ENCODE data around the gene GPRIN1. TPM values are rescaled to one million over a fixed set of nuclear protein-coding genes. Genes with fewer than 3 reads are reported as not detected.

GPRIN1 gene
- 1 to 10 TPM; 1.9 to 2.5 TPM for total RNA-seq

DNA sequence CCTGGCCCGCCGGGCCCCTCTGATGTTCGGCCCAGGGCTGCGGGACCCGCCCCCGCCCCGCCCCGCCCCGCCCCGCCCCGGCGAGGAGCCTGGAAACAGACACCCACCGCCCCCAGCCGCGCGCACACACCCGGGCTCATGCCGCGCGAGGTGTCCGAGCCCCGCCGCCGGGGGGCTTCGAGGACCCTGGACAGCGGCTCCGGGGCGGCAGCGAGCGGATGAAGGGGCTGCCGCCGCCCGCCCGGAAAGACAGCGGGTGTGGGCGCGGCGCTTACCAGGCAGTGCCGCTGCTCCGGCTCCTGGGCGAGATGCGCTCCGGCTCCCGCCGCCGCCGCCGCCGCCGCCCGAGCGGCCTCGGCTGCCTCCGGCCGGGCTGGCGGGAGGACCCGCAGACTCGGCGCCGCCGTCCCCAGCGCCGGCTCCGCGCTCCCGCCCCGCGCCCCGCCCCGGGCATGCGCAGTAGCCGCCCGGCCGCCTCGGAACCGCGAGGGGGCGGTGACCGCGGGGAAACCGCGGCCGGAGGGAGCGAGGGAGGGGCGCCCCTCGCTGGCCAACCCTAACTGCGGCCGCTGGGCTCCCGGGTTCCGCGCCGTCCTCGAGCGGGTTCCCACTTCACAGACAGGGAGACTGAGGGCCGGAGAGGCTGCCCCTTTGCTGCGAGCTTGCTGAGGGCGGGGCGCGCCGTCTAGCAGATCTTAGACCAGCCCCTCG, at the start of gene GPRIN1:
Gene GPRIN1, minus strand, starts transcription at position 433 of the 711 bp plus-strand sequence. CDS start 10,322 bp downstream, outside the sequence.
- Mint-ChIP-seq H3K4me3 (peak within 1 kb of the TSS; percentile 85), H3K27me3 (ENCODE audit: low read depth) (peaks cover 41% of the 10 kb centered on the region), H3K27ac (peak within 1 kb of the TSS; percentile 73), H3K36me3 (ENCODE audit: low read depth) (no peaks in the 10 kb centered on the region), H3K4me1 (ENCODE audit: low read depth) (peaks cover 11% of the 10 kb centered on the region), H3K9me3 (ENCODE audit: insufficient read depth) (no peaks in the 10 kb centered on the region)
- DNase-seq (peak; percentile 52), ATAC-seq (peak; percentile 76)
- ChIA-PET CTCF (no interaction called here), POLR2A (no interaction called here)

DNA sequence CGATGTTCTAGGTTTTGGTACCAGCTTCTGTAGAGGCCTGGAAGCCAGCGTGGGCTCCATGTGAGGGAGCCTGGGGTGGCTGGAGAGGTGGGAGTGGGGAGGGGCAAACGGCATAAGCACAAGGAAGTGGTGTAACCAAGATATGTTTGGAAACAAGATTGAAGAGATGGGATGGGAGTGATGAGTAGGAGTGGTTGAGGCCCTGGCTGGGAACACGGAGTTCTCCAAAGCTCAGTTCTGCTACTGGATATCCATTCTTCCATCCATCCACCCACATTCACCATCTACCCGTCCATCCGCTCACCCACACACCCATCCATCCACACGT, 49.5 kb upstream of the GPRIN1 start:
- Mint-ChIP-seq H3K27ac (no peak overlapping the region), H3K36me3 (ENCODE audit: low read depth) (peaks cover 9% of the 10 kb centered on the region), H3K4me1 (ENCODE audit: low read depth) (peaks cover 31% of the 10 kb centered on the region), H3K4me3 (no peak overlapping the region), H3K9me3 (ENCODE audit: insufficient read depth) (no peaks in the 10 kb centered on the region), H3K27me3 (ENCODE audit: low read depth) (no peaks in the 10 kb centered on the region)
- DNase-seq (no peak), ATAC-seq (no peak)
- CTCF ChIA-PET = interaction anchor here (1.2 to 5.9 kb wide), 16 partner anchors 8 to 930 kb away, joined by 3 to 96 read pairs (median 7); partner anchors contain the start of genes EIF4E1B, HK3, SNCB and TSPAN17
- POLR2A ChIA-PET = no interaction called here

DNA sequence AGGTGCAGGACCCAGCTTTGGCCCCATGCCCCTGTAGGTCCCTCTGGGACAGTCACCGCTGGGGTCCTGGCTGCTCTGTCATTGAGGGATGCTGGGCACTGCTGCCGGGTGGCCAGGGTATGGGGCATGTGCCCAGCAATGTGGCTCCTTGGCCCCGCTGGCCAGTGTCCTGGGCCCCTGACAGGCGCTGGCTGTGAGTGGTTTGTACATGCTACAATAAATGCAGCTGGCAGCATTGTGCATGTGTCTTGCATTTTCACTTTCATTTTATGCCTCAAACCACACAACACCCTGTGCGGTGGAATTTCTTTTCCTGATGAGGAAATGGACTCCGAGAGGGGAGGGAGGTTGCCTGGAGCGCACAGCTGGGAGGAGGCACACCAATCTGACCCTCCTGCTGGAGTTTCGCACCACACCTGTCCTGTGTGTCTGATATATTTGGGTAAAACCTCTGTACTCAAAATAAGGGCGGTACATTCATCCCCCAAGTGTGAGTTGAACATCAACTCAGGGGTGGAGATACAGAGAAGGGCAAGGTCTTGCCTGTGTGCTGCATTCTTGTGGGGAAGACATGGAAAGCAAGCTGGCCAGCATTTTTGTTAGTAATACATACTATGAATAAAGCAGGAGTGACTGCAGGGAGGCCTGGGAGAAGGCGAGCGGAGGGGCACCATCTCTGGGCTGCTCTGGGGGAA, 49.0 kb upstream of the GPRIN1 start:
- H3K4me3 Mint-ChIP-seq = peak overlapping the region; percentile 51
- H3K9me3 Mint-ChIP-seq (ENCODE audit: insufficient read depth) = no peaks in the 10 kb centered on the region
- ATAC-seq = peak; percentile 54
- peak overlapping the region; percentile 51 for H3K27ac Mint-ChIP-seq
- H3K4me1 Mint-ChIP-seq (ENCODE audit: low read depth) = peaks cover 31% of the 10 kb centered on the region
- peaks cover 9% of the 10 kb centered on the region for H3K36me3 Mint-ChIP-seq (ENCODE audit: low read depth)
- ChIA-PET CTCF (interaction anchor here (1.0 to 5.9 kb wide), 14 partner anchors 9 to 929 kb away, joined by 3 to 96 read pairs (median 8); partner anchors contain the start of genes EIF4E1B, SNCB and TSPAN17), POLR2A (interaction anchor here (0.9 kb wide), 1 partner anchor 11 kb away, joined by 4 read pairs; no protein-coding TSS in a partner anchor)
- DNase-seq = peak; percentile 66
- no peaks in the 10 kb centered on the region for H3K27me3 Mint-ChIP-seq (ENCODE audit: low read depth)

DNA sequence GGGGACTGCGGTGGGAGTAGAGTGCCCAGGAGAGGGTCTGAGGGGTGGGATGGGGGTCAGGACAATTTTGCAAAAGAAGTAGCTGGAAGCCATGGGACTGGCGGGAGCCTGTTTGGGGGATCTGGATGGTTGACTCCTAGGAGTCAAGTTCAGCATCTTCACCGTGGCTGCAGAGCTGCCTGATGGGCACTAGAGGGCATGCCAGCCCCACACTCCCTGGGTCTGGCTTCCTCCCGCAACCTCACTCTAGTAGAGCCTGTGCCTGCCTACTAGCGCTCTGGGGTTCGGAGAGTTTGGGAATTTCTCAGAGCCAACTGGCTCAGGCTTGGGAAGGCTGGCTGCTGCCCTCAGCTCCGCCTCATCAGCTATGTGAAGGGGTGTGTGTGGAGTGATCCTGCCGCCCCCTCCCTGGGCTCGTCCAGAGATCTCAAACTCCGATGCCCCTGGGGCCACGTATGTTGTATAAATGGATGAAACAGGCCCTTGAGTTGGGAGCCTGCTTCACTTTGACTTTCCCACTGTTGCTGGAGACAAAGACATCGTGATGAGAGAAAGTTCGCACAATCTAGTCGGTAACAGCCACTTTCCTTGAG, 48.1 kb upstream of the GPRIN1 start:
- peak; percentile 70 for ATAC-seq
- POLR2A ChIA-PET = interaction anchor here (0.9 kb wide), 1 partner anchor 10 kb away, joined by 4 read pairs; no protein-coding TSS in a partner anchor
- Mint-ChIP-seq H3K4me1 (ENCODE audit: low read depth) (peaks cover 38% of the 10 kb centered on the region), H3K4me3 (peak overlapping the region; percentile 51), H3K27me3 (ENCODE audit: low read depth) (no peaks in the 10 kb centered on the region), H3K9me3 (ENCODE audit: insufficient read depth) (no peaks in the 10 kb centered on the region), H3K27ac (peak overlapping the region; percentile 51), H3K36me3 (ENCODE audit: low read depth) (peaks cover 15% of the 10 kb centered on the region)
- CTCF ChIA-PET = interaction anchor here (0.6 to 5.9 kb wide), 19 partner anchors 10 to 460 kb away, joined by 3 to 96 read pairs (median 4); partner anchors contain the start of genes FAF2, RNF44 and TSPAN17
- peak; percentile 79 for DNase-seq

DNA sequence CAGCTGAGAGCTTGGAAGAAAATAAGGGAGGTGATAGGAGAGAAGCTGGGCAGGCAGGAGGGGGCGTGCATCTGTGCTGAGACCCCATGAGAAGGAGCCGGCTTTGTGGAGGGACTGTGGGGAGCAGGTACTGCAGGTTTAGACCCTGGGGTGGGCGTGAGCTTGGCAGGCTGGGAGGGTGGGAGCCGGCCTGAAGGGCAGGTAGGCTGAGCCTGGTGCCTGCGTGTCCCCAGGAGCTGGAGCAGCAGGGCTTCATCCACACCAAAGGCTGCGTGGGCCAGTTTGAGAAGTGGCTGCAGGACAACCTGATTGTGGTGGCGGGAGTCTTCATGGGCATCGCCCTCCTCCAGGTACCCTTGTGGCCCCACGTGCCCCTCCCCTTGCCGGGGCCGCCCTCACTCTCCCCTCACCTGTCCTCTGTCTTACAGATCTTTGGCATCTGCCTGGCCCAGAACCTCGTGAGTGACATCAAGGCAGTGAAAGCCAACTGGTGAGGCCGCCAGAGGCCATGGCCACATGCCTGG, 46.6 kb upstream of the GPRIN1 start:
- H3K36me3 Mint-ChIP-seq (ENCODE audit: low read depth) = peaks cover 19% of the 10 kb centered on the region
- H3K4me1 Mint-ChIP-seq (ENCODE audit: low read depth) = peaks cover 53% of the 10 kb centered on the region
- POLR2A ChIA-PET = no interaction called here
- ATAC-seq (no peak), DNase-seq (no peak)
- no peaks in the 10 kb centered on the region for H3K27me3 Mint-ChIP-seq (ENCODE audit: low read depth)
- H3K27ac Mint-ChIP-seq = no peak overlapping the region
- H3K4me3 Mint-ChIP-seq = no peak overlapping the region
- no peaks in the 10 kb centered on the region for H3K9me3 Mint-ChIP-seq (ENCODE audit: insufficient read depth)
- CTCF ChIA-PET = interaction anchor here (1.3 to 5.8 kb wide), 4 partner anchors 8 to 259 kb away, joined by 3 to 96 read pairs (median 8); partner anchors contain the start of gene TSPAN17

DNA sequence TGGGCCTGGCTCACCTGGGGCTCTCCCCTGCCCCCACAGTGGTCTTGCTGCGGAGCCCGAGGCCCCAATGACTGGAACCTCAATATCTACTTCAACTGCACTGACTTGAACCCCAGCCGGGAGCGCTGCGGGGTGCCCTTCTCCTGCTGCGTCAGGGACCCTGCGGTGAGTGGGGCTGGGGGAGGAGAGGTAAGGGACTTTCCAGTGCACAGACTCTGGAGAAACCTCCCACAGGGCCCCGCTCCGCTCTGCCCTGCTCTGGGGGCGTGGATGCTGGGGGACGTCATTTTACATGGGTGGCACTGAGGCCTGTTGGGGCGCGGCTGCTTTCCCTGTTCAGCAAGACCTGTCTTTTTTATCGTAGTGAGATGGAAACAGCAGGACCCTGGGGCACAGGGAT, 44.9 kb upstream of the GPRIN1 start:
- CTCF ChIA-PET = no interaction called here
- POLR2A ChIA-PET = no interaction called here
- Mint-ChIP-seq H3K4me1 (ENCODE audit: low read depth) (peaks cover 56% of the 10 kb centered on the region), H3K27ac (no peak overlapping the region), H3K27me3 (ENCODE audit: low read depth) (no peaks in the 10 kb centered on the region), H3K36me3 (ENCODE audit: low read depth) (peaks cover 20% of the 10 kb centered on the region), H3K4me3 (no peak overlapping the region), H3K9me3 (ENCODE audit: insufficient read depth) (no peaks in the 10 kb centered on the region)
- ATAC-seq (no peak), DNase-seq (no peak)

DNA sequence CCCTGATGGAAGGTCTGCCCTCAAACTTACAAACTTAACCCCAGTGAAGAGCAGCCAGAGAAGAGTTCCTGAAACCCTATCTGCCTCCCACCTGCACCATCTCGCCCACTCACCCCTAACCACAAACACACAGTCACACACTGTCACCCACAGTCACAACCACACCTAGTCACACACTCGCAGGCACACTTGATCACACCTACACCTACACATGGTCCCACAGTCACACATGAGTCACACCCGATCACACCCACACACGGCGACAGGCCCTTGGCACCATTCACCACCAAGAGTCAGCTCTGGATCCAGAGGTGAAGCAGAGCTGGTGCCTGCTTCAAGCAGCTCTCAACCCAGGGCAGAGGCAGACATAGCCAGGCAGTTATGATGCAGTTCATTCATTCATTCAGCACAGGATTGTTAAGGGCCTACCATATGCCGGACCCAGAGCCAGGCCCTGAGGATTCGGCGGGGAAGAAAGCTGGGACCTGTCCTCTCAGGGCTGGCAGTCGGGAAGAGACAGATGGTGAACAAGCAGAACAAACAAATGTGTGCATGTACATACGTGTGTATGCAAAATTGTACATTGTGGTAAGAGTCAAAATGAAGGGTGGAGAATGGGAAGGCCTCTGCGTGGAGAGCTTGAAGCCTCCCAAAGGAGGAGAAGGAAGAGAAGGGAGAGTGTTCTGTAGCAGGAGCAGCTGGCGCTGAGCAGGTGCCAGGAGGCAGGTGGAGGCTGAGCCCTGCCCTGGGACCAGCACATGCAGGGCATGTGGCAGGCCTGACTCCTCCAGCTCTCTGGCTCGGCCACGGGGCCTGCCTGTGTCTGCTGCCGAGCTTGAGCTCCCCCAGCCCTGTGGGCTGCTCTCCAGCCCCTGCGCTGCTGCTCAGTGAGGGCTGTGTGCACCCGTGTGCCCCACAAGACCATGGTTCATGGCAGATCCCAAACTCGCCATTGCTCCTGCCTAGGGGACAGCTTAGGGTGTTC, 43.7 kb upstream of the GPRIN1 start:
- ChIA-PET POLR2A (no interaction called here), CTCF (interaction anchor here (0.8 to 1.7 kb wide), 3 partner anchors 80 to 458 kb away, joined by 3 read pairs; no protein-coding TSS in a partner anchor)
- Mint-ChIP-seq H3K27me3 (ENCODE audit: low read depth) (no peaks in the 10 kb centered on the region), H3K27ac (peak overlapping the region; percentile 60), H3K4me3 (no peak overlapping the region), H3K36me3 (ENCODE audit: low read depth) (peaks cover 26% of the 10 kb centered on the region), H3K9me3 (ENCODE audit: insufficient read depth) (no peaks in the 10 kb centered on the region), H3K4me1 (ENCODE audit: low read depth) (peaks cover 58% of the 10 kb centered on the region)
- no peak for DNase-seq
- no peak for ATAC-seq

DNA sequence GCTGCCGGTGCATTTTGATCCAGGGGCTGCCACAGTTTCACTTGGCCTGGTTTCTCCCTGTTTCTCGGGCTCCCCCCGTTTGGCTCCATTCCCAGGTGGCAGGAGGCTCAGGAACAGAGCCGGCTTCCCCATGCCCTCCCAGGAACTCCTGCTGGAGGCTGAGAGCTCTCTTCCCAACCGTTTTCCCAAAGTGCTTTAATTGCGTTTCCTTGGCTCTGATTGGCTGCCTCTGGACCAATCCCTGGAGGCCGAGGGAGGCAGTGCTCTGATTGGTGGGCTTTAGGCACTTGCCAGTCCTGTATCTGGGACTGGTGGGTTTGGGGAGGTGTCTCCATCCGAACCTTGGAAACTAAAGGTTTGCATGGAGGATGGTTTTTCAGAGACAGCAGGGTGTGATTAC, 42.2 kb upstream of the GPRIN1 start:
- H3K4me3 Mint-ChIP-seq = no peak overlapping the region
- peaks cover 53% of the 10 kb centered on the region for H3K4me1 Mint-ChIP-seq (ENCODE audit: low read depth)
- H3K27me3 Mint-ChIP-seq (ENCODE audit: low read depth) = no peaks in the 10 kb centered on the region
- ChIA-PET POLR2A (no interaction called here), CTCF (interaction anchor here (1.0 to 7.3 kb wide), 3 partner anchors 7 to 78 kb away, joined by 3 to 96 read pairs (median 4); no protein-coding TSS in a partner anchor)
- no peak overlapping the region for H3K27ac Mint-ChIP-seq
- DNase-seq (no peak), ATAC-seq (no peak)
- H3K9me3 Mint-ChIP-seq (ENCODE audit: insufficient read depth) = no peaks in the 10 kb centered on the region
- H3K36me3 Mint-ChIP-seq (ENCODE audit: low read depth) = peaks cover 22% of the 10 kb centered on the region

DNA sequence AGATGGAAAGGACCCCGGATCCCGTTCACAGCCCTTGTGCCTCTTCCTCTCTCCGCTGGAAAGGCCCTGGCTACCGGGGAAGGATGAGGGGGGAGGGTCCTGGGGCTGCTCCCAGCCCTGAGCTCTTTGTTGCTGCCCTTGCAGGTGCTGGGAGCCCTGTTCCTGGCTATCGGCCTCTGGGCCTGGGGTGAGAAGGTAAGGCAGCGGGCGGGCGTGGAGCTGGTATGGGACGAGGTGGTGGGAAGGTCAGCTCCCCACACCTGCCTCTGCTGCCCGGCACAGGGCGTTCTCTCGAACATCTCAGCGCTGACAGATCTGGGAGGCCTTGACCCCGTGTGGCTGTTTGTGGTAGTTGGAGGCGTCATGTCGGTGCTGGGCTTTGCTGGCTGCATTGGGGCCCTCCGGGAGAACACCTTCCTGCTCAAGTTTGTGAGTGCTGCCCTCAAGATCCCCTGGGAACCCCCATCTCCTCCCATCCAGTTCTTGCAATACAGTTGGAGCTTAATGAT, 41.6 kb upstream of the GPRIN1 start:
- POLR2A ChIA-PET = no interaction called here

DNA sequence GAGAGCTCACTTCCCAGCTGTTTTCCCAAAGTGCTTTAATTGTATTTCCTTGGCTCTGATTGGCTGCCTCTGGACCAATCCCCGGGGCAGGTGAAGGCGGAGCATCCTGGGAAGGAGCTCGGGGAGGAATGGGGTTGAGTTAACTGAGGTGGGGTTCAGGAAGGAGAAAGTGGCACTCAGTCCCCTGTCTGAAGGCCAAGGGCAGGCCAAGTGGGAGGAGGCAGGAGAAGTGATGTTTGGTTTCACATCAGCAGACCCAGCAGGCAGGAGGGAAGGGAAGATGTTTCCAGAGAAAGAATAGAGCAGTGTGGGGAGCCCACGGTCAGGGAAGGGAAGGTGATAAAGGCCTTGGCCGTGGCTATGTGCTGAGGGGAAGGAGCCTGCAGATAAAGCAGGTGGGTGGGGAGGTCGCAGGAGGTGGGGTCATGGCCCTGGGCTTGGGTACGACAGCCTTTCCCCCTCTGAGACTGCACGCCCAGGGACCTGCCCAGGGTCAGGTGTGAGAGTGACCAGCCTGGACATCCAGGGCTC, 40.5 kb upstream of the GPRIN1 start:
- peaks cover 70% of the 10 kb centered on the region for H3K4me1 Mint-ChIP-seq (ENCODE audit: low read depth)
- ChIA-PET CTCF (interaction anchor here (7.3 kb wide), 1 partner anchor 9 kb away, joined by 96 read pairs; no protein-coding TSS in a partner anchor), POLR2A (no interaction called here)
- H3K27ac Mint-ChIP-seq = peak overlapping the region; percentile 30
- DNase-seq (no peak), ATAC-seq (no peak)
- peaks cover 20% of the 10 kb centered on the region for H3K36me3 Mint-ChIP-seq (ENCODE audit: low read depth)
- H3K4me3 Mint-ChIP-seq = no peak overlapping the region
- no peaks in the 10 kb centered on the region for H3K27me3 Mint-ChIP-seq (ENCODE audit: low read depth)
- H3K9me3 Mint-ChIP-seq (ENCODE audit: insufficient read depth) = no peaks in the 10 kb centered on the region

More for the DNA sequence above, 41.6 kb upstream of the GPRIN1 start:
- no peaks in the 10 kb centered on the region for H3K9me3 Mint-ChIP-seq (ENCODE audit: insufficient read depth)
- ATAC-seq (no peak), DNase-seq (no peak)
- no peak overlapping the region for H3K4me3 Mint-ChIP-seq
- no peaks in the 10 kb centered on the region for H3K27me3 Mint-ChIP-seq (ENCODE audit: low read depth)
- H3K36me3 Mint-ChIP-seq (ENCODE audit: low read depth) = peaks cover 22% of the 10 kb centered on the region
- no peak overlapping the region for H3K27ac Mint-ChIP-seq
- CTCF ChIA-PET = interaction anchor here (0.8 to 7.3 kb wide), 3 partner anchors 8 to 78 kb away, joined by 3 to 96 read pairs (median 3); partner anchors contain the start of genes EIF4E1B and SNCB
- peaks cover 59% of the 10 kb centered on the region for H3K4me1 Mint-ChIP-seq (ENCODE audit: low read depth)
